CD4-positive, alpha-beta T cell treated with Interleukin-6 at 100 ng/mL for 8 hours (primary cell): ENCODE measurements around the gene CSTPP1.
"Not testable (repeated sequence)": the region's sequence is repeated elsewhere in the genome, so short reads cannot be mapped to it uniquely, and the experiment has no call there.

Experiments
- DNase-seq: peaks from one replicate; pipeline ENCODE4 v3.0.0-alpha.2; 2020; ENCODE audit warnings: mixed read lengths, low spot score

The CSTPP1 gene

DNA sequence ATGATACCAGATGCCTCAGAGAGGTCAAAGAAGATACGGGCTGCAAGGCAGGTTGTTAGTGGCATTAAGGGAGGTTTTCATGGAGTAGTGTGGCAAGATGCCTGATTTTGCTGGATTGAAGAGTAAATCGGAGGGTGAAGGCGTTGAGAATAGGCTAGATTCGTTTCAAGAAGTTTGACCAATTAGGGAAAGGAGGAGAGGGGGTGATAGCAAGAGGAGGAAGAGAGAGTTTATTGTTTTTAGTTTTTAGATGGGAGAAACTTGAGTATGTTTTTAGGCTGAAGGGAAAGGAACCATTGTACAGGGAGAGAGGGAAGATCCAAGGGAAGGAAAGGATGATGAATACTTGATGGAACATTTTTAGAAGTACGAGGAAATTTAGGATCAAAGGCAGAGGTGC lies 16.5 kb downstream of the CSTPP1 start:
- DNase-seq, result no peak

DNA sequence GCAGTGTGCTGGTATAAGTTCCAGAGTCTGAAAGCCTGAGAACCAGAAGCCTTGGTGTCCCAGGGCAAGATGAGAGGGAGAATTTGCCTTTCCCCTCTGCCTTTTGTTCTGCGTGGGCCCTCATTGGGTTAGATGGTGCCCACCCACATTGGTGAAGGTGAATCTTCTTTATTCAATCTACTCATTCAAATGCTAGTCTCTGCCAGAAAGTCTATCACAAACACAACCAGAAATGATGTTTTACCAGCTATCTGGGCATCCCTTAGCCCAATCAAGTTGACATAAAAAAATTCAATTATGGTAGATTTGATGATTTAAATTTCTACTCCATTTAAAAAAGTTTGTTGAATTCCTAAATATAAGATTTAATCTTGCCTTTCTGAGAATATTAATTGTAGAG lies 22.2 kb downstream of the CSTPP1 start:
- no peak for DNase-seq

DNA sequence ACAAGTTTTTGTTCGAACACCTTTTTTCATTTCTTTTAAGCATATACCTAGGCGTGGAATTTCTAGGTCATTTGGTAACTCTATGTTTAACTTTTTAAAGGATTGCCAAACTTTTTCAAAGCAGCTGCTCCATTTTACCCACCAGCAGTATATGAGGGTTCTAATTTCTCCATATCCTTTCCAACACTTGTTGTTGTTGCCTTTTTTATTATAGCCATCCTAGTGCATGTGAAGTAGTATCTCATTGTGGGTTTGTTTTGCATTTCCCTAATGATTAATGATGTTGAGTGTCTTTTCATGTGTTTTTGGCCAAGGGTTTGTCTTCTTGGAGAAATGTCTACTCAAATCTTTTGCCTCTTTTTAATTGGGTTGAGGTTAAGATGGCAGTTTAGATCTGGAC lies 24.5 kb downstream of the CSTPP1 start:
- no peak for DNase-seq

DNA sequence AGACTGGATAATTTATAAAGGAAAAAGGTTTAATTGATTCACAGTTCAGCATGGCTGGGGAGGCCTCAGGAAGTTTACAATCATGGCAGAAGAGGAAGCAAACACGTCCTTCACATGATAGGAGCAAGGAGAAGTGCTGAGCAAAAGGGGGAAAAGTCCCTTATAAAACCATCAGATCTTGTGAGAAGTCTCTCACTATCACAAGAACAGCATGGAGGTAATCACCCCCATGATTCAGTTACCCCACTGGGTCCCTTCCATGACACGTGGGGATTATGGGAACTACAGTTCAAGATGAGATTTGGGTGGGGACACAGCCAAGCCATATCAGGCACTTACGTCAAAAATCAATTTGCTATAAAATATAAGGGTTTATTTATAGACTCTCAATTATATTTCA lies 25.3 kb downstream of the CSTPP1 start:
- DNase-seq, result not testable (repeated sequence)

DNA sequence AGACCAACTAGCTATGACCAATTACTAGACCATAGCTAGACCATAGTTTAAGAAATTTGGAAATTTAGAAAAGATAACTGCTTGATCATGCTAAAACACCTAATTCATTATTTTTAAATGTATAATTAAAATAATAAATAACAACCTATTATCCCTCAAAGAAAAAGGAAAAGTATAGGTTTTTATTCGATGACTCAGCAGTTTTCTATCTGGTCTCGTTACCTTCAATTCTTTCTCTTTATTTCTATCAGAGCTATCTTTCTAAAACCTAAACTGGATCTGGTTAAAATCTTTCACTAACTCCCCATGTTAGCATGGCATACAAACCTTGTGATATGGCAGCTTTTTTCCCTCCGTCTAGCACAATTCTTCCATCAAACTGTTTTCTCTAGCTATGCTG lies 27.3 kb downstream of the CSTPP1 start:
- DNase-seq, result no peak

DNA sequence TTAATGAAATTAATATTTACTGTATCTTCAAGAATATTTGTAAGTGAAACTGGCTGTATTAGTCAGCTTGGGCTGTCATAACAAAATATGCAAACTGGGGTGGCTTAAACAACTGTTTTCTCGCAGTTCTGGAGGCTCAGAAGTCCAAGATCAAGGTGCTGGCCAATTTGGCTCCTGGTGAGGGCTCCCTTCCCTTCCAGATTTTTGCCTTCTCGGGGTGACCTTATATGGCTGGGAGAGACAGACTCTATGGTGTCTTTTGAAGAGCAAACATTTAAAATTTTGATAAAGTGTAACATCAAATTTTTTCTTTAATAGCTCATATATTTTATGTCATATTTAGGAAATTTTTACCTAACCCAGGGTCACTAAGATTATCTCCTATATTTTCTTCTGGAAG lies 30.2 kb downstream of the CSTPP1 start:
- no peak for DNase-seq

DNA sequence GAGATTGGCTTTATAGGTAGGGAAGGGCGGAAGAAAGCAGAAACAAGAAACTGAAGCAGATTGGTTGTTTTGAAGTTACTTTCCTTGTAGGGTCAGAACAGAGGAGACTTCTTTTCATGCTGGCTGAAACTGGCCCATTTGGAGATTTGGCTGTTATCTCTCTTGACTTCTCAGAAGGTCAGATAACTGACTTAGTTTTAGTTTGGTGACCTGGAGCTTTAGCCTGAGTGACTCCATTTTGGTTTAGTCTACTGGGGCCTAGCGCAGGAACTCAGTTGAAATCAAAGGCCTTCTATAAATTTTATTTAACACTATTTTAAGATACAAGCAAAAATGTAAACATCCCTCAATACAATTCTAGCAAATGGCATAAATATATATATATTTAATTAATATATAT lies 31.4 kb downstream of the CSTPP1 start:
- DNase-seq, result no peak

DNA sequence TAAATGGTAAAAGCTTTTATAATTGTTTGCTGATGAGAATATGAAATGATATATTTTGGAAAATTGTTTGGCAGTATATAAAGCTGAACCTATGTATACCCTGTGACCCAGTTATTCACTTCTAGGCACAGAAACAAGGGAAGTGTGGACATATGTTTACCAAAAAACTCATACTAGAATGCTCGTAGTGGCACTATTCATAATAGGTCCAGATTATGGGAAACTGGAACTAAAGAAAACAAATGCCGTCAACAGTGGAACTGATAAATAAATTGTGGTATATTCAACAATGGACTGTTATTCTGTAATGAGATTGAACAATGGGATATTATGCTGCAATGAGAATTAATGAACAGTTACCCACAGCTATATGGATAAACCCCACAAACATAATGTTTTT lies 32.8 kb downstream of the CSTPP1 start:
- DNase-seq, result no peak

DNA sequence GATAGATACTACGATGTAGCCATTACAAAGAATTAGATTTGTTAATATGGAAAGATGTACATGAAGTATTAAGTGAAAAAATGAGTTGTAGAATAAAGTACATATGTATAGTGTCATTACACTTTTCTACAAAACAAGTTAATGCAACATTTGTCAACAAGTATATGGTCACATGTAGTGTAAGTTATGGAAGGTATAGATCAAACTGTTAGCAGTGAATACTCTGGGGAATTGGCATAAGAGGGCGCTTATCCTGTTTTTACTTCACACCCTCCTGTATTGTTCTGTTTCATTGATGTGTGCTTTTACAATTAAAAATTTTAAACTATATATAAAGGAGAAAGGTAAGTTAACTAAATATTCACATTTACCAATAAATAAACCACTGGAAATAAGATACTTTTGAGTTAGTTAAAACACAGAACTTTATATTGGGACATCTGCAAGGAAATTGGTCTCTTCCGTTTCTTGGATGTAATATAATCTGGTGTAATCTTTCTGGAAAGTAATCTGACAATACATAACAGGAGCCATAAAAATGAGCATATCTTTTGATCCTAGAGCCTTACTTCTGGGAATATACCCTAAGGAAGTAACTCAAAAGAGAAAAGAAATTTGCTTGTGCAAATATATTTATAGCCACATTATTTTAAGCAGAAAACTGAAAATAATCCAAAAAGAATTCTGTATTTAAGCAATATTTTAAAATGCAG lies 34.5 kb downstream of the CSTPP1 start:
- DNase-seq, result no peak

DNA sequence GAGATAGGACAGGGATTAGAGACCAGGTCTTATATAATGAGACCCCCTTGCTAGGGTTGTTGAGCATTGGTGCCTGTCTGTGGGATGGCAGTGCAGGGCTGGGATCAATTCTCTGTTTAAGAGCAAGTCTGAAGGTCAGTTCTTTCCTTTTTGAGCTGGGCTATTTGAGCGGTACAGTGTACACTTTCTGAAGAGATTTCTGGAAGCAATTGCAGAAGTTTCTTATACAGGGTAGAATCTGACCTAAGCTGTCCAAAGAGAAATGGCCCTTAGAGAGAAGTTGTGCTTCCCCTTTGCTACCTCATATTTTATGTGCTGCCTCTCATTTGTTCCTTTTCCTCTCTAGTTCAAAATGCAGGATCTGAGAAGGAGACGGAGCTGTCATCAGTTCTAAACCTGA lies 35.8 kb downstream of the CSTPP1 start:
- DNase-seq, result no peak

DNA sequence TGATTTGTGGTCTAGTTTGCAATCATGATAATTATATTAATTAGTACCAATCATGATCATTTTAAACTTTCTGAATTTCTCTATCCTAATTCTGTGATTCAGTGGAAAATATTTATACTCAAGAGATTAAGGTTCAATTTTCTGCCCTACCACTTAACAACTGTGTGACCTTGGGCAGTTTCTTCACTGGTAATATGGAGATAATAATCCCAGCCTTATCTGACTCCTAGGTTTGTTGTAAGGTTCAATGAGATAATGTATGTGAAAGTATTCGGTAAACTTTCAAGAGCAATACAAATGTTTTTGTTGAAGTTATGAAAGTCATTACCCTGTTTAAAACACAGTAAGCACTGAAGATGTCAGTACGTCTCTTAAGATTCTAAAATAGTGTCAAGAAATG lies 36.3 kb downstream of the CSTPP1 start:
- DNase-seq, result no peak

DNA sequence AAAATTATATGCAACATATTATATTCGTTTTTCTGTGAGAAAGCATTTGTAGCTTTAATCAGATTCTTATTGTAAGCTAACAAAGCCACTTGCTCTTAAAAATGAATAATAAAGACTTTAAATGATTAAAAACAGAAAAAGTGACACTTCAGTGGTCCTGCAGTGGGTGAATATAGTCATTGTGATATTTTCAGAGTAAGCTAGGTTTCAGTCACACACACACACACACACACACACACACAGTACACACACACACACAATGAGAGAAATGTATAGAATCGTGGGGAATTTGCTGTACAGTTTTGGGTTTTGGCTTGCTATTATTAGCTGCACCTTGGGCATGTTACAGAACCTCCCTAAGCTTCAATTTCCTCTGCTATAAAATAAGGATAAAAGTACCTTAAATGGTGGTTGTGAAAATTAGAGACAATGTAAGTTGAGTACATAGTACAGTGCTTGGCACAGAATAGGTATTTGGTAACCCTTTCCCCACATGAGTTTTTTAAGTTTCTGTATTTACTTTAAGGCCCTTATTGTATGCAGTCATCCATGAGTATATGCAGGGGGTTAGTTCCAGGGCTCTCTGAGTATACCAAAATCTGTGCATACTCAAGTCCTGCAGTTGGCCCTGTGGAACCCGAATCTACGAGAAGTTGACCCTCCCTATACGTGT lies 39.8 kb downstream of the CSTPP1 start:
- DNase-seq, result no peak

DNA sequence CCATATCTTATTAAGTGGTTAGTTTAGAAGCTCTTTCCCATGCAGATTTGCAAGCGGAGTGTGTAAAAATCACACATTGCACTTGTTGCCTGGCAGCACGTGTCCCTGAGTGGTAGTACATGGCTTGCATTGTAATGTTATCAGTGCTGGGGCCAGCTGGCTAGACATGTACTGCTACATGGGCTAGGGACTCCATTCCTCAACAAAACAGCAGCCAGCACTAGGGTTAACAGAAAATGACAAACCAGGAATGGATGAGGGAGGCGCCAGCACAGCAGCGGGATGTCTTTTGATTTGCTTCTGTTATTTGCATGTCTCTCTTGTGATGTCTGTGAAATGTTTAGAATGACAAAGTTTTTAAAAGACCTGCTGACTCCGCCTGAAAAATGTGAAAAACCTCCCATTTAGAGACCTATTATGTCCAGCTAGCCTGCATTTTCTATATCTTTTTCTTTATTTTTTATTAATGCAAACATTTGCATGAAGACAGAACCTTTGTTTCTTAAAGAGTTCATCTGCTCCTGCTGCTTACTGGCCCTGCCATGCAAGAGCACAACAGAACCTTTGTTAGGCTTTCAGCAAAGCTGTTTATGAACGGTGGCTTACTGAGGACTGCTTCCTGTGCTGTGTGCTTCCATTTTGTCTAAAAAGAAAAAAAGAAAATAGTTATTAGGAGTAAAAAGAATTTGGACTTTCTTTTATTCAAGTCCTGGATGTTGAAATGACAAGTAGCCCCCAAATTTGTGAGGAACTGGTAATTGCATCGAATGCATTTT lies 40.7 kb downstream of the CSTPP1 start:
- no peak for DNase-seq

DNA sequence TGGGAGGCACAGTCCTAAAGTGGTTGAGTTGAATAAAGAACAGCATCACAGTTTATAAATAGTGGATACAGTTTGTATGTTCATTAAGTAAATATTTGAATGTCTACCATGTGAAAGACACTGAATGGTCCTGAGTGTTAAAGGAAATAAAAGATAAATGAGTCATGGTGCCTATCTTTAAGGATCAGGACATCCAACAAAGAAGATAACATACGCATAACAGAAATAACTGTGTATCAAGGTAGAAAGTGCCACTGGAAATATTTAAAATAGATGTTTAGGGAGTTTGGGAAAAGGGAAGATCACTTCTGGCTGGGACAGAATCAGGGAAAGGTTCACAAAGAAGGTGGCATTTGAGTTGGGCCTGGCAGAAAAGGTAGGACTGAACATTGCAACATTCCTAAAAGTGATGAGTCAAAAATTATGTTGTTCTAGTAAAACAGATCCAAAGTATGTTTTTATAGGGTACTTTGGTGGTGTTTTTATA lies 41.5 kb downstream of the CSTPP1 start:
- DNase-seq, result no peak

DNA sequence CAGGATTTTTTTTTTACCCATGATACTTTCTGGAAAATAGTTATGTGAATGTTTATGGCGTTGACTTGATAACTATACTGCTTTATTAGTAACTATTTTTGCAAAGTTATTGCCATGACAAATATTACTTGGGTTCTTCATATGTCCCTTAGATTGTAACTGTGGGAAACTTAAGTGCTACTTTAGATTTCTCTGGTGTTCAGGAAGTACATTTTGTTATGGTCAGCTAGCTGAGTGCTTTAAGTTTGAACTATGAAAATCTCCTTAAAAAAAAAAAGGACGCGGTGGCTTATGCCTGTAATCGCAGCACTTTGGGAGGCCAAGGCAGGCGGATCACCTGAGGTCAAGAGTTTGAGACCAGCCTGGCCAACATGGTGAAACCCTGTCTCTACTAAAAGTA lies 42.8 kb downstream of the CSTPP1 start:
- DNase-seq, result no peak

DNA sequence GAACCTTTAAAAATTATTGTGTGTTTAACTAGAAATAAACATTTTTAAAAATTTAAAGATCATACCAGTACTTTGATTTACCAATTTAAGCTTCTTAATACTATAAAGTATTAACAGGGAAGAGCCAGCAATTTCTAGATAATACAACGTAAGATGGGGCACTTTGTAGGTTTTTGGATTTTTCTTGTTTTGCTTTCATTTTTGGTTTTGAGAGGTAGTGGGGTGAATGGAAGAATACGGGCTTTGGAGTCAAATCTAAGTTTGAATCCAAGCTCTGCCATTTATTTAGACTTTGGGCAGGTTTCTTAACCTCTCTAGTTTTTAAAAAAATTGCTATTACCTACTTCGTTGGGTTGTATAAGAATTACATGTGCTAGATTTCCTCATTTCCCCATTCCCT lies 44.9 kb downstream of the CSTPP1 start:
- no peak for DNase-seq

DNA sequence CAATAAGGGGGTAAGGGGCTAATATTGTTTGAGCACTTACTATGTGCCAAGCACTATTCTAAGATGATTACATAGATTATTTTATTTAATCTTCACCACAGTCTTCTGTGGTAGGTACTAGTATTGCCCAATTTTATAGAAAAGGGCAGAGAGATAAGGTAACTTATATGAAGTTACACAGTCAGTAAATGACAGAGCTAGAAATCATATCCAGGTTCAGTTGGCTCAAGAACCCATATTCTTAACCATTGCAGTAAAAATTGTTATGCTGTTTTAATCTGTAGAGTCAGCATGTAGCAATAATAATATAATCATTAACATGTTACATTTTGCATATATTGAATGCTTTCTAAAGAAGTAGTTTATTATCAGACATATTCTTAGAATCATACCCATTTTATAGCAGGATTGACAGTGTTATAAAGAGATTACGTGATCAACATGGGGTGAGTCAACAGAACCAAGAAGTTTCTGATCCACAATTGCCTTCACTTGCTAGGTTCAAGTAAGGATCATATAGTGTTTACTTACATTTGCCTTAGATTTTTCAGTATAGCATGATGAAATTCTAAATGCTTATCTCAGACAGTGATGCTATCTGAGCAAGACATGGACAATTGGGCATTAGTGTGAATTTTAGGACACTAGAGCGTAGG lies 46.4 kb downstream of the CSTPP1 start:
- DNase-seq, result no peak

DNA sequence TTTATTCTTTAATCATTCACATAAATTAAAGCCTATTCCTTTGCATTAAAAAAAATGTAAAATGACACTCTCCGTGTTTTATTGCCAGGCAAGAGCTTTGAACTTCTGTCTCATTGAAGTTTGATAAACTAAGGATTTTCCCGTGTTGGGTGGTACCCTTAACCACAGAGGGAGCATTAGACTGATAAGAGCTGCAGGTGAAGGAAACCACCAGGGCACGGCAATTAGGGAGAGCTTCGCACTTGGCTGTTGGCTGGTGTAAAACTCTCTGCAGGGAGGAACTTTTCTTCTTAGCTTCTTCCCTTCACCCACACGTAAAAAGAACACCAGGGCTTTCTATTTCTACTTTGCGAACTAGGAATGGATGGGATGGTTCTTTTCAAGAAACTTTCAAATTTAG lies 47.0 kb downstream of the CSTPP1 start:
- no peak for DNase-seq

DNA sequence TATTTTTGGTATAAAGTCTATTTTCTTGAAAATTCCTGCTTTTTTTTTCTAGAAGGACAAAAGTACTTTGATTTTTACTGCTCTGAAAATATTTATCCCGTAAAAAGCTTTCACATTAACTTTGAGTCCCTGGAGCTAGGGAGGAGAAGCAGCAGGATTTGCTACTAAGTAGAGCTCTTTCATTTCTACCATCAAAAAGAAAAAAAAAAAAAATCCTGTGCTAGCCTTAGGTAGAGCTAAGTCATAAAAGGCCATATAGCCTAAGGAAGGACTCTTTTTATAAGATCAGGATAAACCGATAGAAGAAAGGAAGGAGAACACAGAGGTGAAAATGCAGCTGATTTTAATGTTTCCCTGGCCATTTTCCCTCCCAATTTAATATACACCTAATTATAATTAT lies 48.0 kb downstream of the CSTPP1 start:
- no peak for DNase-seq

DNA sequence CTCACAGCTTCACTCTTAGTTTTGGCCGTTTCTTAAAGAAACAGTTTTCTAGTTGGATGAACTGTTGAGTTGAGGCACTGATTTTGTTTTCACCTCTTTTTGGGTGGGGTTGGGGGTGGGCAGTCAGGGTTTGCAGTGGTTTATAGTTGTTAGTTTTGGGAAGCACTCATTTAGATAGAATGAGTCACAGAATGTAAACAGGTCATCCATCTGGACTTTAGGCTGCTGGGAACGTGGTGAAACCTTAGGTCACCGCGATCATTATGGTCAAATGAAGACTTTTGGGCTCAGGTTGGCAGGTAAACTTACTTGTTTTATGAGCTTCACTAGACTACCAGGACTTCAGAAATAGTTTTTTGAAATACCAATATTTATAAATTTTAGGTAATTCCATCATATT lies 48.4 kb downstream of the CSTPP1 start:
- DNase-seq, result no peak

DNA sequence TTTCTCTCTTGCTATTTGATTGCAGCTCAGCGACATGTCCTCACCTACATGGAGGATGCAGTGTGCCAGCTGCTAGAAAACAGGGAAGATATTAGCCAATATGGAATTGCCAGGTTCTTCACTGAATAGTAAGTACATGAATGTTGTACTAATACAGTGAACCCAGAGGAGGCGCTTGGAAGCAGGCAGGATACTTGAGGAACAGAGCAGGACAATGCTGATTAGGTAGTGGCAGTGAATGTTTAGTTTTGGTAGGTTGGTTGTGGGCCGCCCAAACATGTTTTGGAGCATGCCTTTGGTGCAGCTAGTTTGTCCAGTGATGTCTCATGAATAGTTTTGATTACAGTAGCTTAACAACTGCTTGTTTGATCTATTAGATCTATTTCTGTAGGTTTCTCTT lies 50.6 kb downstream of the CSTPP1 start:
- no peak for DNase-seq

DNA sequence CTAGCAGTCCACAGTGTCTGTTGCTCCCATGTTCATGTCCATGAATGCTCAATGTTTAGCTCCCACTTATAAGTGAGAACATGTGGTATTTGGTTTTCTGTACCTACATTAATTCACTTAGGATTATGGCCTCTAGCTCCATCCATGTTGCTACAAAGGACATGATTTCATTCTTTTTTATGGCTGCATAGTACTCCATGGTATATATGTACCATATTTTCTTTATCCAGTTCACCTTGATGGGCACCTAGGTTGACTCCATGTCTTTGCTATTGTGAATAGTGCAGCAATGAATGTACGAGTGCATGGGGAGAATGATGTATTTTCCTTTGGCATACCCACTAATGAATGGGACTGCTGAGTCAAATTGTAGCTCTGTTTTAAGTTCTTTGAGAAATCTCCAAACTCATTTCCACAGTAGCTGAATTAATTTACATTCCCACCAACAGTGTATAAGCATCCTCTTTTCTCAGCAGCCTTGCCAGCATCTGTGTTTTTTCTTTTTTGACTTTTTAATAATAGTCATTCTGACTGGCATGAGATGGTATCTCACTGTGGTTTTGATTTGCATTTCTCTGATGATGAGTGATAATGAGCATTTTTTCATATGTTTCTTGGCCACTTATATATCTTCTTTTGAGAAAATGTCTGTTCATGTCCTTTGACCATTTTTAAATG lies 53.4 kb downstream of the CSTPP1 start:
- DNase-seq, result not testable (repeated sequence)
